NCI-H2196 (cell line): Measurements from ENCODE around the gene WDR5.

Experiments used
- DNase-seq: peaks from one replicate; lab custom pipeline; 2025; ENCODE audit not compliant: unreplicated experiment; lab: John Stamatoyannopoulos, UW

WDR5 gene

DNA sequence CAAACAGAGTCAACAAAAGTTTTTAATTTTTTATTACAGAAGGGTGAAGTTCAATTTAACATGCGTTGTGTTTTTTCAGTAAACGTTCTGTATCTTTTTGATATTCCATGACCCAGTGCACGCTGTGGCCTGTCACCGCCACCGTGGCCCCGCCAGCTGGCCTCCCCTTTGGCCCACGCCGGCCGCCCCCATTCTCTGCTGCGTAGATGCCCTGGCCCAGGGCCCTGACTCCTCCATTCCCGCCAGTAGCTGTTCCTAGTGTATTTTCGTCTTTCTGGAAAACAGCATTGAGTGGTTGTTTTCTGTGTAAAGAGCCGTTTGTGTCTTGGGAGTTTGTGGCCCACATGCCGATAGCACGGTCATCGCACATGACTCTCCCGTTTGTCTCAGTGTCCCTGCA, 22.4 kb downstream of the WDR5 start:
- DNase-seq, result no peak

DNA sequence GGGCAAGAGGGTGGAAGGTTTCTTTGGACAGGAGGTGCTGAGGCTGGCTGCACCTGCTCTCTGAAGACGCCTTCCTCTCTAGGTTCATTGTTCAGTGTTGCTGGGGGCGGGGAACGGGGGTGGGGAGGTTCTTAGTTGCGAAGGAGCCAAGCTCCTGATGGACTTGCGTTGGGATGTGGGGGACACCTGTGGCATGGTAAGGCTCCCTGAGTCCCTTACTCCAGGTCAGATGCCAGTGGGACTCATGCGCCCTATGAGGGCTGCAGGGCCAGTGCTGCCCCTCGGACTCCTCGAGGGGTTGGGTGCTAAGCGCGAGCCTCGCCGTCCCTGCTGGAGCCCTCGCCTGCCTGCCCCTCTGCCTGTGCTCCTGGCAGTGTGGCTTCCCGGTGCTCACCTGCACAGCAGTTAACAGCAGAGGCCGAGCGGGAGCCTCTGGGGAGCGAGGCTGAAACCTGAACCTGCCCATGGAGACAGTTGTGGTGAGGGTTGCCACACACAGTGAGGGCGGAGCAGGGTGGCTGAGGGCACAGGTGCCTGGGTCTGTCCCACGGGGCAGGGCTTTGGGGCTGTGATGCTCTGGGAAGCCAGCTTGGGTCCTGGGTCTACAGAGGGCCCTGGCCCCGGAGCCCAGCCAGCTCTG, 23.0 kb downstream of the WDR5 start:
- peak; percentile 4 for DNase-seq

DNA sequence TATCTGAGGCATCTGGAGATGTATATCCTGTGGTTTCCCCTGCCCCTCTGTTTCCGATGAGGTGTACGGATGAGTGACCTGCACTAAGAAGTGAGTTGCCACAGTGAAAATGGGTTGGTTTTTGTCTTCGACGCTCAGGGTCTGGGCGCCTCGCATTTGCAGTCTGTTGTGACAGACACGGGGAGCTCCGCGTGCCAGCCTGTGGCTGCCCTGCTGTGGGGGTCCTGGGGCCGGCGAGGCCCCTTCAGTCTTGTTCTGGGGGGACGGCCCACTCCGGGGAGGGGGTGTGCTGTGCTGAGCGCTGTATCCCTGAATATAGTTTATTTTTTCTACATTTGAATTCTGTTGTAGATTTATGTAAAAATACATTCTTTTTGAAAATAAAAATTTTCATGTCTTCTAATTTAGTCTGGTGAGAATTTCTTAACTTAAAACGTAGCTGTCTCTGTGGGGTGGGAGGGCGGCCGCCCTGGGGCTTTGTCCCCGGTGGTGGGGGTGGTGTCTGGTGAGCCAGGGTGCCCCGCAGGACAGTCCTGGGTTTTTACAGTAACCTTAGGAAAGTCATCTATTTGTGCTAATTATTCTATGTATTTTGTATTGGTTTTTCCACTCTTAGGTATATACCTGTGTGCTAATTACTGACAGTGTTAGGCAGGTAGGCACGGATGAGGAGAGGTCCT, 23.8 kb downstream of the WDR5 start:
- DNase-seq, result no peak

DNA sequence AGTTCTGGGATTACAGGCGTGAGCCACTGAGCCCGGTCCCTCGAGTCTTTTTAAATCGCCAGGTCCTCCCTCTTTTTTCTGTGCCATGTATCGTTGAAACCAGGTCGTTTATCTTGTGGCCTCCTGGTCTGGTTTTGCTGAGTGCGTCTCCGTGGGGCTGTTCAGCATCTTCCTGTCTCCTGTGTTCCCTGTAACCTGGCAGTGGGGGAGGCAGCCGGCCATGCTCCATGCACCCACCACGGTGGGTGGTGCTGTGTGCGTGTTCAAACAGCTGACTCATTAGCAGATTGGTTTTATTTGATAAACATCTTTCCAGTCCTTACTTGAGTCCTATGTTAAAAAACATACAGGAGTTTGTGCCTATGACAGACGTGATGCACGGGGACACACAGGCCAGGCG, 25.8 kb downstream of the WDR5 start:
- DNase-seq, result no peak

DNA sequence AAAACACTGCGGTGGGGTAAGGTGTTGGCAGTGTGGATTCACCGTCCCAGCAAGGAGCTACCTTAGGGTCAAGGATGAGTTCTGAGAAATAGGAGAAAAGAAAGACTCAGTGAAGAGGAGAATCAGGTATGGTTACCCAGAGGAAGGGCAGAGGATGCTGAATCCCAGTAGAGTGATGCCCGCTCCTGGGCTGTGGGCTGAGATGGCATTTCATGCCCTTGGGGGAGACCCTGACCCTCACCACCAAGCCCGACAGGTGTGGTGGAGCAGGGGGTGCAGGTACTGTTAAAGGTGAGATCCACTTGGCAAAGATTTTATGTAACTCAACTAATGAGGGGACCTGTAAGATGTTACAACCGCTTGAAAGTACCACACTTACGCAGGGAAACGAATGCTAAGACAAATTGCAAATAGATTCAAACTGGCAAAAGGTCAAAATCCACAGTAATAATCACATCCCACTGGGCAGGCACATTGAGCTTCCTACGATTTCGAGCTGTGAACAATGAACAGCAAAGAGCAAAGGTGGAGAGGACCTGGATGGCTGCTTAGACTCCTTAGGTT, 26.4 kb downstream of the WDR5 start:
- no peak for DNase-seq

DNA sequence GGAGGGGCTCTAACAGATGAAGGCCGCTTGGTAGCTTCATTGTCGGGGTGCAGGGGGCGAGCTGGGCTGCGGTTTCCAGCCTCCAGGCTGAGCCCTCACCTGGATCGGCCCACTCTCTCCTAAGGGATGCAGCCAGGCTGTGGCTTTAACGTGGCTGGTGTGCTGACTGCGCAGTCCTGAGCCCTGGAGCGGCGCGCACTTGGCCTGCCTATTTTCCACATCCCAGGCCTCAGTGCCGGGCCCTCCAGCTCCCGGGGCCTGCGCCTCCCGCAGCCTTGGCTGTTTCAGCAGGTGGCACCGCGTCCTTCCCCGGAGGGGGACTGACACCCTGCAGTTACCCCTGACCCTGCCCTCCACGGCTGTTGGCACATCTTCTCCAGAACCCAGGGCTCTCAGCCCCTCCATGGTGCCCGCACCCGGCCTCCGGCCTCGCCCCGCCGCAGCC, 27.1 kb downstream of the WDR5 start:
- no peak for DNase-seq

DNA sequence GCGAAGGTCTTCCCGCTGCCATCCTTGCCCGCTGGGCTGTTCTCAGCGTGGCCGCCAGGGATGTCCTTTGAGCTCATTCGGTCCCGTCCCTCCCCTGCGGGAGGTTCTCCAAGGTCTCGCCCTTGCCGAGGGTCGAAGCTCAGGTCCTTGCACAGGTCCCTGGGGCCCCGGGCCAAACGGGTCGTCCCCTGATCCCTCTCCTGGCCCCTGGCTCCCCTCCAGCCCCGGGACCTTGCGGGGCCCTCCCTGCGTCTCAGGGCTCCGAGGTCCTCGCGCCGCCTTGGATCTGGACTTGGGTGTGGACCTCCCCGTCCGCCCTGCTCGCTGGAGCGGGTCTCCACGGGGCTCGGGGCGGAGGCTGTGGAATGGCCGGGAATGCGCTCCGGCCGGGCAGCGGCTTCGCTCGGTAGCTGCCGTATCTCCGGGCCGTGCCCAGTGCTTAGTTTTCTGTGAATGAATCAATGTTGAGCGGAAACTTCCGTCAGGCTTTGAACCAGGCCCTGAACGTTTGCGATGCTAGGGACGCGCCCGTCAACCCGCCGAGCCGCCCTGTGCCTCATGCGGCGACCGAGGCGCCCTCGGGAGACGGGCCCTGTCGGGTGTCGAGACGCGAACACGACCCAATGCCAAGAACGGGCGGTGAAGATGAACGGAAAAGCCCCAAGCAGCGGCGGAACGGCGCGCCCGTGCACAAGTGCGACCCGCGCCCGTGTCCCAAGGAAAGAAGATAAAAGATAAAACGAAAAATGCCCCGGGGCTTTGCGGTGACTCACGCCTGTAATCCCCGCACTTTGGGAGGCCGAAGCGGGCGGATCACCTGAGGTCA, 27.7 kb downstream of the WDR5 start:
- no peak for DNase-seq

DNA sequence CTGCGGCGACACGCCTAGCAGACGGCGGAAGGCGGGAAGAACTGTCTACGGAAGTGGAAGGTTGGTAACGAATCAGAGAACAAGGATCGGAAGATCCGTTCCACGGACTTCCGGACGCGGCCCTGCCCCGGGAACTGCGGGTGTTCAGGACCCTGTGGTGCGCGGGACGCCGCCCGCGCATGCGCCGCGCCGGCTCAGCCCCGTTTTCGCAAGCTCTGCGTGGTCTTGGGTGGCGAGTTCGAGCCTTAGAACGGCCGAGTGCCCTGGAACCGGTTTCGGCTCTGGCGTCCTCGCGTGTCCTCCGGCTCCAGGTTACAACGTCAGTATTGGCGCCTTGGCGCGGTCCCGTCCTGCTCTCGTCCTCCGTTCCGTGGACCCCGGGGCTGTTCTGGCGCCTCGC, 29.0 kb downstream of the WDR5 start:
- DNase-seq, result no peak

DNA sequence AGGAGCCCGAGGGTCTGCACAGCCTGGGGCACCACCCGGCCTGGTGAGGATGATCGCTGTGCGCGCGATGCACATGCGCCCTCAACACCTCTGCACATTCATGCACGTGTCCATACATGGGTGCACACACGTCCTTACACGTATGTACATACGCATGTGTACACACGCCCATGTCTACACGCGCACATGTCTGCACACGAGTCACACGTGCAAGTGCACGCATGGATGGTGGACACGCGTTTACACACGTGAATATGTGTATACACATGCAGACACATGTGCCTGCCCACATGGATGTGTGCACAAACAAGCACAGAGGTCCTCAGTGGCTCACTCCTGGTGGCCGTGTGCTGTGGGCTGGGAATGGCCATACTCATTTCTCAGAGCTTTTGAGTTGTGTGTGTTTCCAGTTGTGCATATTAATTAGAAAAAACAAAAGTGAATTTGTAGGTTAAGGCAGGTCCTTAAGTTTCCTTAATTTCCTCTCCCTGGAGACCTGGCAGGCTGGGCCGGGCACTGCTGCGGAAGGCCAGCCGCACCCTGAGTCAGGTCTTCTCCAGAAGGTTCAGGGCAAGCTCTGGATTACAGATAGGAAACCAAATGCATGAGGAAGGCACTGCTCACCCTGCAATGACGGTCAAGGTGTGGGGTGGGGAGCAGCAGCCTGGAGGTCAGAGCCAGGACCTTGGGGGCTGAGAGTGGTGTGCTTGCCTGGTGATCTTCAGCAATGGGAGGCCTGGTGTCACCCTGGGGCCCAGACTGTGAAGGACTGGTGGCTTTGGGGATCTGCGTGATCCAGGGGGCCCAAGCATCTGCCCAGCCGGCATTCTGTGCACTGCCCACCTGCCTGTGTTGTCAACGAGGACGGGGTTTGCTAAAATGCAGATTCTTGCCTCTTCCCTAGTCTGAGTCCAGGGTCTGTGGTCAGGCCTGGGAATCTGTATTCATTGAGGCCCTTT, 29.8 kb downstream of the WDR5 start:
- no peak for DNase-seq

DNA sequence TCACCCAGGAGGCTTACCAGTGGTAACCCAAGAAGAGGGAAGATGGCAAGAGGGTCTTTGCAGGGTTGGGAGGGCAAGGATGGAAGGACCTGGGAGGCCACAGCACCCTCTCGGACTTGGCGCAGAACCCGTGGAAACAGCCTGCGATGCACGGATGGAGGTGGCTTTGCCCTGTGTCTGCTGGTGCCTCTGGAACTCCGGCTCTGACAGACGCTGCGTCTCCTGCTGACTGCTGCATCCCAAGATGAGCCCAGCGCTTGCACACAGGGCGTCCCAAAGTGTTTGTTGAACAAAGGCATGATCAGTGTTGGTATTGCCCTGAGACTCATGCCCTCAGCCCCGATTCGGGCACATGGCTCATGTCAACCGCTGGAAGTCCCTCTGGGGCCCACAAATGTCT, 30.5 kb downstream of the WDR5 start:
- no peak for DNase-seq

DNA sequence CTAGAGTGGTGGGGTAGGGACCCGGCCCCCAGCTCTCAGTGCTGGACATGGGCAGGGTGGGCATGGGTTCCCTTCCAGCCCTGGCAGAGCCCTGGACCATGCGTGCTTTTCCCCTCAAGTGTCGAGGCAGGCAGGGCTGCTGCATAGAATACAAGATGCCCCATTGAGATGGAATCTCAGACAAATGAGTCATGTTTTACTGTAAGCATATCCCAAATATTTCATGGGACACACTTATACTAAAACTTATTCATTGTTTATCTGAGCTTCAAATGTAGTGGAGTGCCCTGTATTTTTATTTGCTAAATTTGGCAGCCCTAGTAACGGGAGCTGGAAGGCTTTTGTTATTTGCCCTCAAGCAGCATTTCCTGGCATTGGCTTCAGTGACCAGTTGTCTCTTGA, 31.6 kb downstream of the WDR5 start:
- DNase-seq, result no peak

DNA sequence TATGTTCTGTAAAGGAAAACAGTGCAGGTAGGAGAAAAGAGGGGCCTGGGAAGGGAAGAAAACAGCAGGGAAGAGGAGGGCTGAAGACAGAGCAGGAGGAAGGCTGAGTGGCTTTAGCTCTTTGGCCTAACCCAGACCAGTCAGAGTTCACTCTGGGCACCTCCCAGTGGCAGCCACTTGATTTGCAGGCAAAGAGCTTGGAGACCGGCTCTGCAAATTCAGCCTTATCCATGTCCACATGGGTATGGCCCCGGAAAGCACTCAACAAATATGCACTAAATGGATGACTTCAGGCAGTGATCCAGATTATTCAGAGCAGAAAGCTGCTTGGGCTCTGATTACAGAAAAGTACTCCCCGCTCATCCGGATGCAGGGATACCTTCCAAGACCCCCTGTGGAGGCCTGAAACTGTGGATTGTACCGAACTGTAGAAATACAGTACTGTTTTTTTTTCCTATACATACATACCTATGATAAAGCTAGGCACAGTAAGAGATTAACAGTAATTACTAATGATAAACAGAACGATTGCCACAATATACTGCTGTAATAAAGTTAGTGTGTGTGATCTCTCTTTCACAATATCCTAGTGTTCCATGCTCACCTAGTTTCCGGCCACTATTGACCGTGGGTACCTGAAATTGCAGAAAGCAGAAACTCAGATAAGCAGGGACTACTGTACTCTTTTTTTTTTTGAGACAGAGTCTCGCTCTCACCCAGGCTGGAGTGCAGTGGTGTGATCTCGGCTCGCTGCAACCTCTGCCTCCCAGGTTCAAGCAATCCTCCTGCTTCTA, 33.1 kb downstream of the WDR5 start:
- no peak for DNase-seq

DNA sequence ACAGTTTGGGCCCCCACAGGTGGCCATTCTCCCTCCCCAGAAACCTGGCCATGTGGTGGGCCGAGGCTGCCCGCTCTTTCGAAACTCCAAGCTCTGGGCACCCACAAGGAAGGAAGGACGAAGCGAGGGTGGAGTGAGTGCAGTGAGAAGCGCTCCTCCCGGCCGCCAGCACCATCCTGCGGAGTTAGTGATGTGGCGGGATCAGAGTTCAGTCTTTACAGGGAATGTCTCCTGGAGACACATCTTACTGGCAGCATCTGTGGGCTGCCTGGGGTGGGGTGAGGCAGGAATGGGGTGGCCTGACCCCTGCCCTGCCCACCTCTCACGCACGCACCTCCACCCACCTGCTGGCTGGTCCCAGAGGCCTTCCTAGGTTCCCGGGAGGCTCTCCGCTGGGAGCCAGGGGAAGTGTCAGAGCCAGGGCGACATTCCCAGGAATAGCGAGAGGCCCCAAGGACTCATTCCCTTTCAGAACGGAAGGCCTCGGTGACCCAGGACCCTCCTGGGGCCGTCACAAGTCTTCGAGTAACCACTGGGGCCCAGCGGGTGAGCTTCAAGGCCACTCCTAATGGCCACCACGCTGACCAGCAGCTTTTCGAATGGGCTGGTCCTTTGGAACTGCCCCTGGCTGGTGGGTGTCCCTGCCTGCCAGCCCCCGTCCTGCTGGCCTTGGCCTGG, 34.0 kb downstream of the WDR5 start:
- no peak for DNase-seq

DNA sequence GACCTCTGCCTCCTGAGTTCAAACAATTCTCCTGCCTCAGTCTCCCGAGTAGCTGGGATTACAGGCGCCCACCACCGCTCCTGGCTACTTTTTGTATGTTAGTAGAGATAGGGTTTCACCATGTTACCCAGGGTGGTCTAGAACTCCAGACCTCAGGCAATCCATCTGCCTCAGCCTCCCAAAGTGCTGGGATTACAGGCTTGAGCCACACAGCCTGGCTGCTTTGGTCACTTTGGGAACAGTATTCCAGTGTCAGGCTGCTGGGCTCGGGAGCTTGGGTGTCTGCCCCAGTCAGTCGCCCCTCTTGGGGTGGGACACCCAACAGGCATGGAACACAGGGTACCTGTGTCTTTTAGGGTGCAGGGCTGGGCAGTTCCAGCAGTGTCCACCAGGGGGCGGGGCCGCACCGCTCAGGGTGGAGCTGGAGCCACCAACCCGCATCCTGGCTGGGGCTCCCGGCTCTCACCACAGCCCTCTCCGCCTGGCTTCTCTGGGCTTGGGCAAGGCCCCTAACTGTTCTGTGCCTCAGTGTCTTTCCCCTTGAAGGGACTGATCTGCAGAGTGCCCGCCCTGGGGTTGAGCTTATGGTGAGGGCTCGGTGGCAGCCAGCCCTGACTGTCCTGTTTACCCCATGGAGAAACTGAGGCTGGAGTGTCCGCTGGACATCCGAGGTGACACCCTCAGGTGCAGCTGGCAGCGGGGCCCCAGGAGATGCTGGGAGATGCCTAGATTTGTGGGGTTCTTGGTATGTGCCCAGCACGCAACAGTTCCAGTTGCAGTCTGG, 34.8 kb downstream of the WDR5 start:
- DNase-seq, result no peak

DNA sequence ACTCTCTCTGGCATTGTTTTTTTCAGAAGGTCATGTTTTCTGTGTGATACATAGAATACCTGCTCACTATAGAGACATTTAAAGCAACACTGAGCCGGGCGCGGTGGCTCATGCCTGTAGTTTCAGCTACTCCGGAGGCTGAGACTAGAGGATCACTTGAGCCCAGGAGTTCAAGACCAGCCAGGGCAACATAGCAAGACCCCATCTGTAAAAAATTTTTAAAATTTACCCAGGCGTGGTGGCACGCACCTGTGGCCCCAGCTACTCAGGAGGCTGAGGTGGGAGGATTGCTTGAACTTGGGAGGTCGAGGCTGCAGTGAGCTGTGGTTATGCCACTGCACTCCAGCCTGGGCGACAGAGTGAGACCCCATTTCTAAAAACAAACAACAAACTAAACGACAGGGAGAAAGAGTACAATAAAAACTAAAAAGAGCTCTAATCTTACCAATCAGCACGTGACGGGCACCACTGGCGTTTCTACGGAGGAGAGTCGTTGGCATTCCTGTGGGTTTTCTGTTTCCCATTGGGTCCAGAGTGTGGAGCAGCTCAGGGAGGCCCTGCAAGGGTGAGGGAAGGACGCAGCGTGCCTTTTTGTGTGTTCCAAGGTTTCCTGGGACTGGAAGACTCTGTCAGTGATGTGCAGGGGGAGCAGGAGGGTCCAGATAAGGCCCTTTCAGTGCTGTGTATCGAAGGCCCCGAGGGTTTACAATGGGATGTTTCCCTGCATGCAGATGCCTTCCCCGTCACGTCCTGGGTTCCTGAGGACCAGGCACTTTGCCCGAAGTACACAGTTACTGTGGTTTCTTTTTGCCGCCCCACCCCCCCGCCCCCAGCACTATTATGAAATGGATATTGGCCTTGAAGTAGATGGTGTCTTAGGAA, 35.7 kb downstream of the WDR5 start:
- DNase-seq, result no peak

DNA sequence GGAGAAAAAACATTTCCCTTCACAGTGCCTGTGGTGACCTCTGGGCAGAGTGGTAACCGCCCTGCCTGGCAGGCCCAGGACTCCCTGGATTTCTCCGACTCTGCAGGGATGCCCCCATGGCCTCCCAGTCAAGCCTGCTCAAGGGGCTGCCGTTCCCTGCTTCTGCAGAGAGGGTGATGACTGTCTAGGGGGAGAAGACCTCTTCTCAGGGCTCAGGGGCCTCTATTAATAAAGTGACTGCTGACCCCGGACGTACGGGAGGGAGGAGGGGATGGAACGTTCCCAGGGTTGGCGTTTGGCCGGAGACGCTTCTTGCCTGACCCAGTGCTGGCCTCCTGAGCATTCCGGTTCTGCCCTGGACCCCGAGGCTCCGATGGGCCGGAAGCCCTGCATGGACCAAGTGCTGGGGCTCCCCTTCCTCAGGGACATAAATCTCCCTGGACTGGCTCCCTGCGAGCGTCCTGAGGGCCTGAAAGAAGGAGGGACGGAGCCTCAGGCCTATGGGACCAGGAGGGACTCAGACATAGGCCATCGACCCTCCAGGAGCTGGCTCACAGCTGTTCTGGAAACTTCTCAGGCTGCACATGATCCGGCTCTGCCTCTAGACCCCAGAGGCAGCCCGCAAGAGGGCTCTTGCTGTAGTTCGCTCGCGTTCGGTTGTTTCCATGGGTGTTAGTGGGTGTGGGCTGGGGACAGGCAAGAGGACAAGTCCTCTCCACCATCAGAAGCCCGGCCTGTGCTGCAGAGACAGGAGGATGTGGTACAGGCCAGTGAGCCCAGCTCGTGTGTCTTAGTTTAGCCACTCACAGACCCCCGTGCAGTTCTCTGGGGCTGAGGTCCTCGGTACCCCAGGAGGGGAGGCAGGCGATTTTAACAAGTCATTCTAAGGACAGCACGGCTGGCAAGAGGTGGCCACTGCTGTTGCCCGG, 36.6 kb downstream of the WDR5 start:
- DNase-seq, result no peak
